K562 (cell line): ENCODE results near the gene DNAJB1. TPM values are rescaled to one million over a fixed set of nuclear protein-coding genes. Genes with fewer than 3 reads are reported as not detected.
A peak's percentile ranks its signal among the peaks of the same experiment; 100 is the strongest.

Source experiments
- BRD4 ChIP-seq: fragments of 200-600 bp; sonication (generic); IDR thresholded peaks from 2 replicates; pipeline ENCODE4 v1.6.1; 2017; ENCODE audit warnings: inconsistent platforms
- BRD9 ChIP-seq: fragments of 450-650 bp; IDR thresholded peaks from 2 replicates; pipeline ENCODE4 v1.6.1; 2018; ENCODE audit warnings: low read depth; ENCODE audit not compliant: partially characterized antibody
- CEBPG ChIP-seq, 3 experiments: fragments of 200-800 bp in 1 of 3; sonication (Bioruptor generic) in 1 of 3; sonication (generic) in 1 of 3; formaldehyde crosslinking in 1 of 3; IDR thresholded peaks in 2 of 3; conservative IDR thresholded peaks in 1 of 3; 2 replicates each; pipeline versions ENCODE4 v1.6.1 to v1.8.0; 2016 to 2022; ENCODE audit warnings: missing compliant biosample characterization in 2 of 3, missing genetic modification characterization in 2 of 3, mild to moderate bottlenecking in 1 of 3, missing genetic modification reagents in 1 of 3
- E4F1 ChIP-seq: fragments of 250-450 bp; sonication (Bioruptor Pico); IDR thresholded peaks from 2 replicates; pipeline ENCODE4 v1.5.0; 2021; ENCODE audit warnings: mild to moderate bottlenecking, borderline replicate concordance
- ID3 ChIP-seq, 2 experiments: fragments of 250-450 bp in 1 of 2; fragments of 450-650 bp in 1 of 2; sonication (Bioruptor Pico) in 1 of 2; IDR thresholded peaks; 2 replicates each; pipeline versions ENCODE4 v1.6.1 to v1.8.0; 2016 to 2021; ENCODE audit warnings: mild to moderate bottlenecking in 2 of 2, moderate library complexity in 2 of 2, missing compliant biosample characterization in 1 of 2, missing genetic modification characterization in 1 of 2
- RNF219 ChIP-seq: fragments of 250-450 bp; sonication (Bioruptor Pico); IDR thresholded peaks from 2 replicates; pipeline ENCODE4 v1.5.0; 2022; ENCODE audit warnings: mild to moderate bottlenecking
- TCFL5 ChIP-seq: fragments of 250-450 bp; sonication (Bioruptor Pico); conservative IDR thresholded peaks from 2 replicates; pipeline ENCODE4 v1.6.1; 2021; ENCODE audit warnings: mild to moderate bottlenecking, moderate library complexity, matching md5 sums
- U2AF2 ChIP-seq: fragments of 200-400 bp; formaldehyde crosslinking; optimal IDR thresholded peaks from 2 replicates; pipeline ENCODE3; 2017; ENCODE audit warnings: low read depth, mild to moderate bottlenecking, low read length
- YY1 ChIP-seq, 3 experiments: IDR thresholded peaks; 2 replicates each; pipeline ENCODE4 v1.6.1; 2011; ENCODE audit warnings: low read length in 2 of 3, mild to moderate bottlenecking in 2 of 3, moderate library complexity in 2 of 3, borderline replicate concordance in 1 of 3, control low read depth in 1 of 3, low read depth in 1 of 3; ENCODE audit not compliant: insufficient read depth in 3 of 3, insufficient replicate concordance in 2 of 3, control insufficient read depth in 1 of 3, insufficient read length in 1 of 3; ENCODE audit errors: extremely low read depth in 1 of 3
- ZNF165 ChIP-seq: fragments of 250-450 bp; sonication (Bioruptor Pico); IDR thresholded peaks from 2 replicates; pipeline ENCODE4 v1.4.0; 2020; ENCODE audit warnings: borderline replicate concordance
- ZNF57 ChIP-seq: fragments of 450-650 bp; formaldehyde crosslinking; IDR thresholded peaks from 2 replicates; pipeline ENCODE4 v1.4.0; 2020; ENCODE audit warnings: mild to moderate bottlenecking, moderate library complexity
- polyA plus RNA-seq, 8 experiments: library from polyadenylated mRNA; depleted of rRNA in 4 of 8; stranded (reverse) in 5 of 8; unstranded in 3 of 8; fragments of >200 nt; fragmentation: Nextera tagmentation in 2 of 8; fragmentation: Illumina TruSeq in 1 of 8; extraction: Ambion mirVana in 2 of 8; extraction: Trizol in 1 of 8; gene quantifications; 2 replicates each; pipeline versions ENCODE4 v1.2.1 to v1.2.3, GENCODE V29; 2011 to 2014; ENCODE audit warnings: inconsistent platforms in 1 of 8, missing spikeins in 1 of 8
- total RNA-seq, 7 experiments: library from RNA; depleted of rRNA in 6 of 7; stranded (reverse); fragments of >200 nt in 6 of 7; fragmentation: Illumina TruSeq in 2 of 7; extraction: Trizol in 2 of 7; gene quantifications; 2 replicates each; pipeline versions ENCODE4 v1.2.1 to v1.2.3, GENCODE V29; 2011 to 2021; ENCODE audit warnings: low replicate concordance in 1 of 7
- TF ChIP-seq, protein P1 (sequence below): IDR thresholded peaks from 3 replicates; pipeline ENCODE4 v1.6.1; 2011; ENCODE audit warnings: borderline replicate concordance, mild to moderate bottlenecking, moderate library complexity; ENCODE audit not compliant: insufficient read length; ENCODE audit errors: extremely low read depth
- TF ChIP-seq, protein P2 (sequence below), 3 experiments: IDR thresholded peaks in 2 of 3; conservative IDR thresholded peaks in 1 of 3; 2 replicates each; pipeline ENCODE4 v1.5.1; 2011 to 2012; ENCODE audit warnings: low read length in 3 of 3, mild to moderate bottlenecking in 3 of 3, control low read depth in 2 of 3, improper control_type of control experiment in 1 of 3, inconsistent platforms in 1 of 3, low read depth in 1 of 3, mixed read lengths in 1 of 3, moderate library complexity in 1 of 3; ENCODE audit not compliant: insufficient read depth in 2 of 3

DNAJB1 gene
- total and polyA plus RNA-seq, 9 of the 15 experiments (the other 6 are each of a cell fraction or from before 2014, with no cell fraction given), result 13.2 to 113 (median 62.1) TPM

GRCh38 chr19:14528419-14529253, 10.4 kb upstream of the DNAJB1 start (continued):
- TF ChIP-seq, protein P1, sequence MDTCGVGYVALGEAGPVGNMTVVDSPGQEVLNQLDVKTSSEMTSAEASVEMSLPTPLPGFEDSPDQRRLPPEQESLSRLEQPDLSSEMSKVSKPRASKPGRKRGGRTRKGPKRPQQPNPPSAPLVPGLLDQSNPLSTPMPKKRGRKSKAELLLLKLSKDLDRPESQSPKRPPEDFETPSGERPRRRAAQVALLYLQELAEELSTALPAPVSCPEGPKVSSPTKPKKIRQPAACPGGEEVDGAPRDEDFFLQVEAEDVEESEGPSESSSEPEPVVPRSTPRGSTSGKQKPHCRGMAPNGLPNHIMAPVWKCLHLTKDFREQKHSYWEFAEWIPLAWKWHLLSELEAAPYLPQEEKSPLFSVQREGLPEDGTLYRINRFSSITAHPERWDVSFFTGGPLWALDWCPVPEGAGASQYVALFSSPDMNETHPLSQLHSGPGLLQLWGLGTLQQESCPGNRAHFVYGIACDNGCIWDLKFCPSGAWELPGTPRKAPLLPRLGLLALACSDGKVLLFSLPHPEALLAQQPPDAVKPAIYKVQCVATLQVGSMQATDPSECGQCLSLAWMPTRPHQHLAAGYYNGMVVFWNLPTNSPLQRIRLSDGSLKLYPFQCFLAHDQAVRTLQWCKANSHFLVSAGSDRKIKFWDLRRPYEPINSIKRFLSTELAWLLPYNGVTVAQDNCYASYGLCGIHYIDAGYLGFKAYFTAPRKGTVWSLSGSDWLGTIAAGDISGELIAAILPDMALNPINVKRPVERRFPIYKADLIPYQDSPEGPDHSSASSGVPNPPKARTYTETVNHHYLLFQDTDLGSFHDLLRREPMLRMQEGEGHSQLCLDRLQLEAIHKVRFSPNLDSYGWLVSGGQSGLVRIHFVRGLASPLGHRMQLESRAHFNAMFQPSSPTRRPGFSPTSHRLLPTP, result no peak
- TF ChIP-seq U2AF2, result no peak
- TF ChIP-seq, protein P2, sequence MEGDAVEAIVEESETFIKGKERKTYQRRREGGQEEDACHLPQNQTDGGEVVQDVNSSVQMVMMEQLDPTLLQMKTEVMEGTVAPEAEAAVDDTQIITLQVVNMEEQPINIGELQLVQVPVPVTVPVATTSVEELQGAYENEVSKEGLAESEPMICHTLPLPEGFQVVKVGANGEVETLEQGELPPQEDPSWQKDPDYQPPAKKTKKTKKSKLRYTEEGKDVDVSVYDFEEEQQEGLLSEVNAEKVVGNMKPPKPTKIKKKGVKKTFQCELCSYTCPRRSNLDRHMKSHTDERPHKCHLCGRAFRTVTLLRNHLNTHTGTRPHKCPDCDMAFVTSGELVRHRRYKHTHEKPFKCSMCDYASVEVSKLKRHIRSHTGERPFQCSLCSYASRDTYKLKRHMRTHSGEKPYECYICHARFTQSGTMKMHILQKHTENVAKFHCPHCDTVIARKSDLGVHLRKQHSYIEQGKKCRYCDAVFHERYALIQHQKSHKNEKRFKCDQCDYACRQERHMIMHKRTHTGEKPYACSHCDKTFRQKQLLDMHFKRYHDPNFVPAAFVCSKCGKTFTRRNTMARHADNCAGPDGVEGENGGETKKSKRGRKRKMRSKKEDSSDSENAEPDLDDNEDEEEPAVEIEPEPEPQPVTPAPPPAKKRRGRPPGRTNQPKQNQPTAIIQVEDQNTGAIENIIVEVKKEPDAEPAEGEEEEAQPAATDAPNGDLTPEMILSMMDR (IDR thresholded peaks at IDR 0.05 in 2 of 3, conservative IDR thresholded peaks at IDR 0.05 in 1 of 3; ENCODE audit: insufficient read depth in 2 of 3, low read depth in 1 of 3, low read length in 3 of 3), result no peak
- no peak for TF ChIP-seq RNF219
- no peak for TF ChIP-seq ZNF165 (CRISPR knock-in tag)
- TF ChIP-seq BRD9, result no peak
- no peak for TF ChIP-seq BRD4
- TF ChIP-seq TCFL5 (CRISPR knock-in tag), result no peak
- no peak for TF ChIP-seq ZNF57 (CRISPR knock-in tag)
- TF ChIP-seq ID3 (CRISPR knock-in tag; IDR thresholded peaks at IDR 0.05), result no peak
- no peak for TF ChIP-seq ID3 (tag; IDR thresholded peaks at IDR 0.05)
- TF ChIP-seq CEBPG (CRISPR knock-in tag; IDR thresholded peaks at IDR 0.05), result peak; percentile 74
- TF ChIP-seq CEBPG (tag; conservative IDR thresholded peaks at IDR 0.05 in 1 of 2, IDR thresholded peaks at IDR 0.05 in 1 of 2), result peak in 1 of 2 experiments; percentile 57; a peak in 1 of 4 replicates
- TF ChIP-seq YY1 (IDR thresholded peaks at IDR 0.05; ENCODE audit: borderline replicate concordance in 1 of 3, control insufficient read depth in 1 of 3, extremely low read depth in 1 of 3, insufficient read depth in 3 of 3, insufficient read length in 1 of 3, insufficient replicate concordance in 2 of 3, low read depth in 1 of 3, low read length in 2 of 3), result no peak
- no peak for TF ChIP-seq E4F1 (CRISPR knock-in tag)
